ENCODE measurements around the gene BCL10. TPM values are rescaled to one million over a fixed set of nuclear protein-coding genes. Genes with fewer than 3 reads are reported as not detected.

BCL10 gene
- total RNA-seq, 4 donors from 2014 or later, result 8.7 to 15.1 (median 10.8) TPM

DNA sequence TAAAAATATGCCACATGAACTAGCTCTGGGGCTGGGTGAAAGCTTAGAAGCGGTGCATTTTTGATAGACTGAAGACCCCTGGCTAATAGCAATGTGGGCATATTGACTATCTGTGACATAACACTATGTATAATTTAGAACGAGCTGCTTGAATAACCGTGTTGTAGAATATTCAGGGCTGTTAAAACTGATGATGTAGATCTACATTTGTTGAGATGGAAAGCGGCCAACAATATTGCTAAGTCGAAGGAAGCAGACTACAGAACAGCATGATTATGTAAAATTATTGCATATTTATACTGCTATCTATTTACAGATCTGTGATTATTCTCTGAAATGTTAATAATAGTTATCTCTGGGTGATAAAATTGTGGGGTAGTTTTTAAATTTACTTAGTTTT, 41.1 kb upstream of the BCL10 start:
- DNase-seq (ENCODE audit: extremely low spot score), result no peak
- H3K27me3 ChIP-seq, result no peaks in the 10 kb centered on the region
- H3K4me3 ChIP-seq, result no peak overlapping the region
- H3K27ac ChIP-seq (replicated peaks in 1 of 4), result no peak overlapping the region
- H3K9me3 ChIP-seq, result no peaks in the 10 kb centered on the region
- 82% methylated on average over 5 of the region's 5 CpGs for WGBS
- TF ChIP-seq, protein P1, sequence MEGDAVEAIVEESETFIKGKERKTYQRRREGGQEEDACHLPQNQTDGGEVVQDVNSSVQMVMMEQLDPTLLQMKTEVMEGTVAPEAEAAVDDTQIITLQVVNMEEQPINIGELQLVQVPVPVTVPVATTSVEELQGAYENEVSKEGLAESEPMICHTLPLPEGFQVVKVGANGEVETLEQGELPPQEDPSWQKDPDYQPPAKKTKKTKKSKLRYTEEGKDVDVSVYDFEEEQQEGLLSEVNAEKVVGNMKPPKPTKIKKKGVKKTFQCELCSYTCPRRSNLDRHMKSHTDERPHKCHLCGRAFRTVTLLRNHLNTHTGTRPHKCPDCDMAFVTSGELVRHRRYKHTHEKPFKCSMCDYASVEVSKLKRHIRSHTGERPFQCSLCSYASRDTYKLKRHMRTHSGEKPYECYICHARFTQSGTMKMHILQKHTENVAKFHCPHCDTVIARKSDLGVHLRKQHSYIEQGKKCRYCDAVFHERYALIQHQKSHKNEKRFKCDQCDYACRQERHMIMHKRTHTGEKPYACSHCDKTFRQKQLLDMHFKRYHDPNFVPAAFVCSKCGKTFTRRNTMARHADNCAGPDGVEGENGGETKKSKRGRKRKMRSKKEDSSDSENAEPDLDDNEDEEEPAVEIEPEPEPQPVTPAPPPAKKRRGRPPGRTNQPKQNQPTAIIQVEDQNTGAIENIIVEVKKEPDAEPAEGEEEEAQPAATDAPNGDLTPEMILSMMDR (IDR thresholded peaks at IDR 0.05), result no peak
- TF ChIP-seq POLR2AphosphoS5 (IDR thresholded peaks at IDR 0.05) (no peak), EP300 (IDR thresholded peaks at IDR 0.05) (no peak), POLR2A (IDR thresholded peaks at IDR 0.05; ENCODE audit: low read depth) (no peak)
- intact Hi-C loops (cut with DNase I), result no loop called here
- no peaks in the 10 kb centered on the region for H3K36me3 ChIP-seq
- peaks cover 0 to 28% (median 17%) of the 10 kb centered on the region in 4 donors for H3K4me1 ChIP-seq

DNA sequence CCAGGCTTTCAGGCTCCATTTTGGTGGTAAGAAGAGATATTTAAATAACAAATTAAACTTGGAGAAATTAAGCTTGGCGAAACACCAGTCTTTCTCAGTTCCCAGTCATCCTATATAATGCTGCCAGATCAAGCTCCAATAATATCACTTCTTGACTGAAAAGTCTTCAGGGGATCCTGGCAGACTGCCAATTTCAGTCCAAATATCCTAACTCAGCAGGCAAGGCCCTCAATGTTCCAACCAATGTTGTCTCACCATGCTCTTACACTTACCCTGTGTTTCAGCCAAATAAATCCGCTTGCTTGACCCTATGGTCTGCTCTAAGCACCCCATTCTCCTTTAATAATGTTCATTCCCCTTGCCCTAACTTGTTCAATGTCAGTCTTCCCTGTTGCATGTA, 39.9 kb upstream of the BCL10 start:
- DNase-seq (ENCODE audit: extremely low spot score), result no peak
- no peaks in the 10 kb centered on the region for H3K9me3 ChIP-seq
- H3K4me1 ChIP-seq, result peaks cover 0 to 28% (median 17%) of the 10 kb centered on the region in 4 donors
- 92% methylated on average over 2 of the region's 2 CpGs for WGBS
- no peak overlapping the region for H3K27ac ChIP-seq (replicated peaks in 1 of 4)
- H3K36me3 ChIP-seq, result no peaks in the 10 kb centered on the region
- intact Hi-C loops (cut with DNase I), result no loop called here
- TF ChIP-seq POLR2AphosphoS5 (IDR thresholded peaks at IDR 0.05) (no peak), EP300 (IDR thresholded peaks at IDR 0.05) (no peak), POLR2A (IDR thresholded peaks at IDR 0.05; ENCODE audit: low read depth) (no peak)
- TF ChIP-seq, protein P1 (IDR thresholded peaks at IDR 0.05), result no peak
- H3K4me3 ChIP-seq, result no peak overlapping the region
- H3K27me3 ChIP-seq, result no peaks in the 10 kb centered on the region

DNA sequence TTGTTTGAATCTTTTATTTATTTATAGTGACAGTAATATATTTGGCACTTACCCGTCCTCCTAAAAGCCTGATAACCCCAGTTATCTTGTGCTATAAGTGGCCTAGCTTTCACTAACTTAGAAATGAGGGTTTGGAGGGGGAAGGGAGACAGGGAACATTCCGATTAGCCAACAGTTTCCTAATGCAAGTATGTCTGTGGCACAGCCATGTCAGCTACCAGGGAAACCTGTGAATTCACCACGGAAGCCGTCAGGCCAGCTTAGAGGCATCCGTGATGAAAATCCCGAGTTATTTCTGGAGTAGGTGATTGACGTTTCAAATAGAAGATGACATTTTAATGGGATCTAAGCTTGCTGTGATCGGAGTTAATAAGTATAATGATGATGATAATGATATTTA, 39.4 kb upstream of the BCL10 start:
- TF ChIP-seq, protein P1 (IDR thresholded peaks at IDR 0.05), result no peak
- TF ChIP-seq POLR2AphosphoS5 (IDR thresholded peaks at IDR 0.05), result no peak
- TF ChIP-seq EP300 (IDR thresholded peaks at IDR 0.05), result no peak
- TF ChIP-seq POLR2A (IDR thresholded peaks at IDR 0.05; ENCODE audit: low read depth), result no peak
- Histone ChIP-seq H3K4me1 (peaks cover 0 to 28% (median 17%) of the 10 kb centered on the region in 4 donors), H3K27me3 (no peaks in the 10 kb centered on the region), H3K27ac (replicated peaks in 1 of 4) (no peak overlapping the region), H3K36me3 (no peaks in the 10 kb centered on the region), H3K9me3 (no peaks in the 10 kb centered on the region), H3K4me3 (no peak overlapping the region)
- intact Hi-C loops (cut with DNase I), result no loop called here
- DNase-seq (ENCODE audit: extremely low spot score), result no peak
- 84% methylated on average over 8 of the region's 8 CpGs for WGBS

DNA sequence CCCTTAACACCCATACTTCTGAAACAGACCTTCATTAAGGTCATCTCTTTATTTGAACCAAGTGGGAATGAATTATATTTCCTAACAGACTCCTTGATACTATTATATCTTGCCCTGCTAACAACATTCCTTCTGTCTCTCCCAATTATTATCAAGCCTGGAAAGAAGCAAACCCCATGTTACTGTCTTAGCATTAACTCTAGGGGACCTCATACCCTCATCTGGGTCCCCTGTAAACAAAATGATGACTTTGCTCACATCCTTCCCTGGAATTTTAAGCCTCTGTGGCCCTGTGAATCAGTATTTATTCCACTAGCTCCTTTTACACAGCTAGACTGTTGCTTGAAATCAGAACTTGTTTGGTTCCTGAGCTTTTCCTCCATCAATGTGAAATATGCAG, 38.3 kb upstream of the BCL10 start:
- Histone ChIP-seq H3K4me3 (no peak overlapping the region), H3K9me3 (no peaks in the 10 kb centered on the region), H3K27me3 (no peaks in the 10 kb centered on the region), H3K36me3 (no peaks in the 10 kb centered on the region), H3K4me1 (peaks cover 0 to 21% (median 14%) of the 10 kb centered on the region in 4 donors), H3K27ac (replicated peaks in 1 of 4) (no peak overlapping the region)
- no peak for DNase-seq (ENCODE audit: extremely low spot score)
- intact Hi-C loops (cut with DNase I), result no loop called here
- TF ChIP-seq EP300 (IDR thresholded peaks at IDR 0.05) (no peak), POLR2A (IDR thresholded peaks at IDR 0.05; ENCODE audit: low read depth) (no peak), POLR2AphosphoS5 (IDR thresholded peaks at IDR 0.05) (no peak)
- TF ChIP-seq, protein P1 (IDR thresholded peaks at IDR 0.05), result no peak

Data from esophagus muscularis mucosa (tissue), 4 donors.